ENCODE measurements around the gene VEZF1.

DNA sequence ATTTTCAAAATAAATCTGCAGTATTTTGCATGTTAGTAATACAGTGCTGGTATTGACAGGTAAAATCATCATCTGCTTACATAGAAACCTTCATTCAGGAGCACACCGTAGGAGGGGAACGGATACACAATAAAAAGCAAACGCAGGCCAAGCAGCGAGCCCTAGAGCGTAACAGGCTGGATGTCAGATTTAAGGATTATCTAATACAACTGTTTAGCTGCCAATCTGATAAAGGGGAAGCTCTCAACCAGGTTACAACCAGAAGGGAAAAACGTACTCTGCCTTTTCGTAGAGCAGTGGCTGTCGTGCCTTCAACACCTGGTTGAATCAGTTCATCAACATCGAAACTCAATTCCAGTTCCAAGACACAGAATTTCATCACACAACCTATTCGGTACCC lies 16.5 kb downstream of the VEZF1 start:
- TF ChIP-seq, protein P1, sequence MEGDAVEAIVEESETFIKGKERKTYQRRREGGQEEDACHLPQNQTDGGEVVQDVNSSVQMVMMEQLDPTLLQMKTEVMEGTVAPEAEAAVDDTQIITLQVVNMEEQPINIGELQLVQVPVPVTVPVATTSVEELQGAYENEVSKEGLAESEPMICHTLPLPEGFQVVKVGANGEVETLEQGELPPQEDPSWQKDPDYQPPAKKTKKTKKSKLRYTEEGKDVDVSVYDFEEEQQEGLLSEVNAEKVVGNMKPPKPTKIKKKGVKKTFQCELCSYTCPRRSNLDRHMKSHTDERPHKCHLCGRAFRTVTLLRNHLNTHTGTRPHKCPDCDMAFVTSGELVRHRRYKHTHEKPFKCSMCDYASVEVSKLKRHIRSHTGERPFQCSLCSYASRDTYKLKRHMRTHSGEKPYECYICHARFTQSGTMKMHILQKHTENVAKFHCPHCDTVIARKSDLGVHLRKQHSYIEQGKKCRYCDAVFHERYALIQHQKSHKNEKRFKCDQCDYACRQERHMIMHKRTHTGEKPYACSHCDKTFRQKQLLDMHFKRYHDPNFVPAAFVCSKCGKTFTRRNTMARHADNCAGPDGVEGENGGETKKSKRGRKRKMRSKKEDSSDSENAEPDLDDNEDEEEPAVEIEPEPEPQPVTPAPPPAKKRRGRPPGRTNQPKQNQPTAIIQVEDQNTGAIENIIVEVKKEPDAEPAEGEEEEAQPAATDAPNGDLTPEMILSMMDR (IDR thresholded peaks at IDR 0.05 in 8 of 11, conservative IDR thresholded peaks at IDR 0.05 in 3 of 11), result no peak
- TF ChIP-seq POLR2AphosphoS5 (IDR thresholded peaks at IDR 0.05), result no peak
- no peak for TF ChIP-seq POLR2A (IDR thresholded peaks at IDR 0.05)

Data from spleen (tissue), 7 donors.